Transverse colon (tissue), 4 donors: ENCODE measurements around the gene ADM5.

Source experiments
- POLR2A ChIP-seq: fragments of 450-650 bp; IDR thresholded peaks from one replicate; pipeline ENCODE4 v1.6.1; 2016; ENCODE audit warnings: antibody characterized with exemption, mild to moderate bottlenecking, moderate library complexity
- POLR2AphosphoS5 ChIP-seq, 3 donors: sonication (generic); formaldehyde crosslinking; IDR thresholded peaks; one replicate each; pipeline ENCODE4 v1.6.1; 2016; ENCODE audit warnings: antibody characterized with exemption in 3 of 3
- TF ChIP-seq, protein P1 (sequence below), 5 experiments: fragments of 200-600 bp in 3 of 5; fragments of 450-650 bp in 2 of 5; sonication (generic) in 3 of 5; IDR thresholded peaks; 1 replicate in 2 of 5; 2 replicates in 3 of 5; pipeline ENCODE4 v1.5.1; 2016 to 2017; ENCODE audit warnings: antibody characterized with exemption in 5 of 5, inconsistent platforms in 3 of 5, mild to moderate bottlenecking in 2 of 5, moderate library complexity in 1 of 5

DNA sequence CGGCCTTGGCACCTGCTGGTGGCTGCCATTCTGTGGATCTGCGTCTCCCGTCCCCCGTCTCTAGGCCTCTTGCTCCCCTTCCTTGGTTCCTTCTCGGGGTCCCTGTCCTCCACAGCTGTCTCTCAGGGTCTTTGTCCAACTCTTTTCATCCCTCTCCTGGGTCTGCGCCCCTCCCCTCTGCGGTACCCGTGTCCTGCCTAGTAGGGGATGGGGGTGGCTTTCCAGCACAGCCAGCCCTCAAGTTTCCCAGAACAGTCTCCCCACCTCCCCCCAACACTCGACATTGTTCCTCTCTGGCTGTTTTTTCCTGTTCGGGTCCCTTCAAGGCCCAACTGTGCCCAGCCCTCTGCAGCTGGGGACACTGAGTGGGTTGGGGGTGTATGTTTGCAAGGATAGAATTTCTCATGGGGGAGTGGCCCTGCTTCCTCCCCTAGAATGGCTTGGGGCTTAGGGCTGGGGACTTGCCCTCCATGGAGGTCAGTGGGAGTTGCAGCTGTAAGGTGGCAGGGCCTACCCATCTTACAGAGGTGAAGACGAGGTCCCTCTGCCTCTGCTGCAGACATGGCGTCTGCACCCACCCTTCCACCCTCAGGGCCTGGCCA lies 762 bp upstream of the ADM5 start:
- TF ChIP-seq, protein P1, sequence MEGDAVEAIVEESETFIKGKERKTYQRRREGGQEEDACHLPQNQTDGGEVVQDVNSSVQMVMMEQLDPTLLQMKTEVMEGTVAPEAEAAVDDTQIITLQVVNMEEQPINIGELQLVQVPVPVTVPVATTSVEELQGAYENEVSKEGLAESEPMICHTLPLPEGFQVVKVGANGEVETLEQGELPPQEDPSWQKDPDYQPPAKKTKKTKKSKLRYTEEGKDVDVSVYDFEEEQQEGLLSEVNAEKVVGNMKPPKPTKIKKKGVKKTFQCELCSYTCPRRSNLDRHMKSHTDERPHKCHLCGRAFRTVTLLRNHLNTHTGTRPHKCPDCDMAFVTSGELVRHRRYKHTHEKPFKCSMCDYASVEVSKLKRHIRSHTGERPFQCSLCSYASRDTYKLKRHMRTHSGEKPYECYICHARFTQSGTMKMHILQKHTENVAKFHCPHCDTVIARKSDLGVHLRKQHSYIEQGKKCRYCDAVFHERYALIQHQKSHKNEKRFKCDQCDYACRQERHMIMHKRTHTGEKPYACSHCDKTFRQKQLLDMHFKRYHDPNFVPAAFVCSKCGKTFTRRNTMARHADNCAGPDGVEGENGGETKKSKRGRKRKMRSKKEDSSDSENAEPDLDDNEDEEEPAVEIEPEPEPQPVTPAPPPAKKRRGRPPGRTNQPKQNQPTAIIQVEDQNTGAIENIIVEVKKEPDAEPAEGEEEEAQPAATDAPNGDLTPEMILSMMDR (IDR thresholded peaks at IDR 0.05) = no peak
- TF ChIP-seq POLR2A (no peak), POLR2AphosphoS5 (IDR thresholded peaks at IDR 0.05) (no peak)
